AG08395 (cell line): ENCODE data around the gene NAALADL2.
A peak's percentile ranks its signal among the peaks of the same experiment; 100 is the strongest.
"Not testable (repeated sequence)": the region's sequence is repeated elsewhere in the genome, so short reads cannot be mapped to it uniquely, and the experiment has no call there.

Experiments used
- DNase-seq: peaks from one replicate; pipeline ENCODE4 v3.0.0; 2012; ENCODE audit warnings: mixed read lengths, low spot score

The NAALADL2 gene

DNA sequence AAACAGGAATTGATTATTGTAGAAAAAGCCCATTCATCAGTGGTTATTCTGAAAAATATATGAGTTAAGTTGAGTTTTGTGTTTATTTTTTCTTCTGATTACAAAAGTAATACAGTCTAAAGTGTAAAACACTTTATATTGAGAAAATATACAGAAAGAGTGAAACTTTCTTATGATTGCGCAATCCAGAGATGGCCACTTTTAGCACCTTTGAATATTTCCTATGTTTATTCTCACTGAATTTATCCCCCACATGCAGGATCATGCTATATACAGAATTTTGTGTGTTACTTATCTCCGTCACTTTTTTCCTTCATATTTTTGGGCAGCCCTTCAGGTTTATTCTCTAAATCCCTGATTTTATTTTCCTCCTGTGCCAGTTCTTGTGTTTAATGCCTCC, 285.2 kb downstream of the NAALADL2 start:
- DNase-seq = no peak

DNA sequence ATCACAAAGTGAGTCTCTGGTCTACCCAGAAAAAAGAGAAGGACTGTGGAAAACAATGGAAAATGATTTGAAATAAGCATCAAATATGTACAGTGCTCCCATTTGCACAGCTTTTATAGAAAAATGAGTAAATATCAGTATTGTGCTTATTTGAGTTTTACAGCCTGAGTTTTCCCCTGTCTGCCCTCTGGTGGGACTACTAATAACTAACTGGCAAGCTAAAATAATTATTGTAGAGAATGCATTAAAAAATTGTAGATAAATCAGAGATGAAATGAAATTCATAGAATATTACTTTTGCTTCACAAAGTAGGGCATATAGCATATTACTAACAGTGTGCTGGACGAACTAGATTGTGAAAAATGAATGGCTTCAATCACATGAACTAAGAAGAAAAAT, 287.1 kb downstream of the NAALADL2 start:
- peak; percentile 2 for DNase-seq

DNA sequence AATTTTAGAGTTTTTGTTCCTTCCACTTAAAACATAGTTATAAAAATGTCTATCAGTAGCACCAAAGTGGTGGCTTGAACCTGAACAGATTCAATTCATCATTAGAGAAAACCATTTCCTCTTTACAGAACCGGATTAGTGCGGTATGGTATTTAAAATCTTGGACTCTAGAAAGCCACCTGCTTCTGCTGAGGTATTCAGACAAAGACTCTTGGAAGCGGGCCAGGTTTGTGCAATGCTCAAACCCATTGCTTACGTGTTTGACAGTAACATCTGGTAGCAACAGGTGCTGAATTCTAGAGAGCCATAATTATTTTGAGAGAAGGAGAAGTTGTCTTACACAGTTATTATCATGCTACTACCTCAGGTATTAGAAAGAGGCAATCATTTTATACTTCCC, 290.5 kb downstream of the NAALADL2 start:
- no peak for DNase-seq

DNA sequence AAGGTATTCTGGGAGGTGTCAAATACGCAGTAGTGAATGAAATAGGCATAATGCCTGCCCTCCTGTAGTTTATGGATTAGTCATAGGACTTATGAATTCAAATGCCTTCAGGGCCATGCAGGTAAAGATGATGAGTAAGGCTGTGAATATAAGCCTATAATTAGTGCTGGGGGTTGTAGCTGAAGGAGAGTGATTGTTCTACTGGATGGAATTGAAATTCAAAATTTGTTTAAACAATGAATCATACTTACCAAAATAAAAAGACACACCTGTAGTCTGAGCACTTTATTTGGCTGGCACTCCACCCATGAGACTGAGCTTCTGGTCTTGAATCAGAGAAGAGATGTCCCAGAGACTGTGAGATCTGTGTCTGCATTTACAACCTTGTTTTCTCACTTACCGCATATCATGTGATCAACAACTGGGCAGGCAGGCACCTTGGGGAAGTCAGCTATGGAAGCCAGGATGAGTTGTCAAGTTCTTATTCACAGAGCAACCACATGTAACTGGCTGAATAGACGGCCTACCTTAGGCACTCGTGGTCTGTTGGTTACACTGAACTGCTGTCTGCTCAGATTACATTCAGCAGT, 291.8 kb downstream of the NAALADL2 start:
- DNase-seq = no peak

DNA sequence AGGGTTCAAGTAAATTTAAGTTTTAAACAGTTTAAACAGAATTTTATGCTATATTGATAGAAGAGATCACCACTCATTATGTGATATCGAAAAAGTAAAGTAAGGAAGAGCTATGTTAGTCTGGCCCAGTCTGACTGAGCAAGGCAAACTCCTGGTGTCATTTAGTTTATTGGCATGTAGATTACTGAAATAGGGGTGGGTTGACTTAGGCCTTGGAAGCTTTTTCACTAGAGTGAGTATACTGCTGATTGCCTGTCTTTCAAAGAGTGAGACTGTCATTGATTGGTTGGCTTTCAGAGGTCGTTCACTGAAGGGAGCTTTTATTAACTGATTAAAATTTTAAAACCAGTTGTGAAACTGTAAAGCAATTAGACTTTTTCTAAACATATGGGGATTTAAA, 294.5 kb downstream of the NAALADL2 start:
- no peak for DNase-seq

DNA sequence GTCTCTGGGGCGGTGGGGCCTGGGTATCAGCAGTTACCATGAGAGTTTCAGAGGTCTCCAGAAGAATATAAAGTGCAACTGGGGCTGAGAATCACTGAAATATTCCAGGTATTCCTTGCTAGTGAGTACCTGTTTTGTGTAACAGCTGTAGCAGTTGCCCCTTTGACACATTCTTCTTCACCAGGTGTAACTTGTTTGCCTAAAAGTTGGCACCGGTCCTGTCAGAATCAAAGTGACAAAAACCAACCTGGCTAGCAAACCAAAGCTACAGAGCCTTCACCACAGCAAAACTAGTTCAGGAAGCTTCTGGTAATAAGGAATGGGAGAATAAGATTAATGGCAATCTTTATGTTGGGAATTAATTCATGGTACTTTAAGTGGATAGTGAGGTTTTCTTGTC, 296.0 kb downstream of the NAALADL2 start:
- DNase-seq = no peak

DNA sequence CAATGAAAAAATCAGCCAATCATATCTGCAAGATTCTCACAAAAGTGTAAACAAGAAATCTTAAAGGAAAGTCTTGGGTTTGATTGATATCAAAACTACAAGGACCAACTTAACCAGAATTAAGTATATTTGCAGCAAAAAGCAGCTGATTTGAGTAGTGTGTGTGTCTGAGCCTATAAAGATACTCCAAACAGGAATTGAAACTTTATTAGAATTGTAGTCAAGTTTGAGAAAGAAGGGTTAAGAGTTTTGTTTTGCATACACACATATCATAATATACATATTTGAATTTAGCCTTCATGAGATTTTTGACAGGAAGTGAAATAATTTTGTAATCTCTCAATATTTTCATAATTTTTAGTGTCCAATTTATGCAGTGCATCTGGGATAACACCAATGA, 300.1 kb downstream of the NAALADL2 start:
- DNase-seq = no peak

DNA sequence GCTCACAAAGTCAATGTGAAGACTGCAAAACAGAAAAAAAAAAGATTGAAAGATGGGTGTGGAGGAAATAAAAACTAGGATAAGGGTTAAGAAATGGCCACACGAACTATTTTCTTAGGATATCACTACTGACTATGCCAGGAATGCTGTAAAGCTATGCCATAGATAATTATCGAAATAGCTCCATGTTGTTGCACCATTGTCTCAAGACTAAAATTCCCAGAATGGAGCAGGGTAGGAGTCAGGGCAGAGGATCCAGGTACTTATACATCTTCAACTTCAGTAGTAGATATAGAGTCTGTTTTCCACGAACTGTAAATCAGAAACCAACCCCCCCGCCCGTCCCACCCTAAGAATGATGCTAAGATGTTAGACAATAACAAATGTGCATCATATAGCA, 302.2 kb downstream of the NAALADL2 start:
- DNase-seq = no peak

DNA sequence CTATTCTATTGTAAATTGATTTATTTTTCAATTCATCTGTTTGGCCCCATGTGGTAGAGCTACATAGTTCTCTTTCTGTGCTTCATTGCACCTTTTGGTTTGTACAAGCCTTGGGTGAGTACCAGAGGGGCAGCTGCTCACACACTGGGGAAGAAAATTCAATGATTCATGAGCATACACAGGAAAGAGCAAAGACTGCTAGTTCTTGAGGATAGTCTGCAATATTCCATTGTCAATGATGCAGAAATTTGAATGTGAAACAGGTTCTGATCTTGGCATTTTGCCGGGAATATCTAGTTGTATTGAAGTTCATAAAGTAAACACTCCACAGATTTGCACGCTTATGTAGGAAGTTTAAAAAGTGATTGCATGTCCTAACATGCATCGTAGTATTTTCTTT, 304.6 kb downstream of the NAALADL2 start:
- no peak for DNase-seq

DNA sequence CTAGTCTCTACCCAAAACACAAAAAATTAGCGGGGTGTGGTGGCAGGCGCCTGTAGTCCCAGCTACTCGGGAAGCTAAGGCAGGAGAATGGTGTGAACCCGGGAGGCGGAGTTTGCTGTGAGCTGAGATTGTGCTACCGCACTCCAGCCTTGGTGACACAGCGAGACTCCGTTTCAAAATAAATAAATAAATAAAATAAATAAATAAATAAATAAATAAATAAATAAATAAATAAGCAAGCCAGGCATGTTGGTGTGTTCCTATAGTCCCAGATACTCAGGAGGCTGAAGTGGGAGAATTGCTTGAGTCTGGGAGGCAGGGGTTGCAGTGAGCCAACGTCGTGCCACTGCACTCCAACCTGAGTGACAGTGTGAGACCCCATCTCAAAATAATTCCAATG, 314.0 kb downstream of the NAALADL2 start:
- DNase-seq = not testable (repeated sequence)

DNA sequence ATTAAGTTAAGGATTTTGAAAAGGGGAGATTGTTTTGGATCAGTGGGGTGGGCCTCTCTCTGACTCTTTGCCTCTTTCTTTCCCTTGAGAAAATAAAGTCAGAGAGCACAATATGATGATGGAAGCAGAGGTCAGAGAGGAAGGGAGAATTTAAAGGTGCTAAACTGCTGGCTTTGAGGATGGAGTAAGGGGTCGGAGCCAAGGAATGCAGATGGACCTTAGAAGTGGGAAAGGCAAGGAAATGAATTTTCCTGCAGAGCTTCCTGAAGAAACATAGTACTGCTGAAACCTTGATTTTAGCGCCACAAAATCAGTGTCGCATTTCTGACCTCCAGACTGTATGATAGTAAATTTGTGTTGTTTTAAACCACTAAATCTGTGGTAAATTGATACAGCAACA, 317.4 kb downstream of the NAALADL2 start:
- no peak for DNase-seq

DNA sequence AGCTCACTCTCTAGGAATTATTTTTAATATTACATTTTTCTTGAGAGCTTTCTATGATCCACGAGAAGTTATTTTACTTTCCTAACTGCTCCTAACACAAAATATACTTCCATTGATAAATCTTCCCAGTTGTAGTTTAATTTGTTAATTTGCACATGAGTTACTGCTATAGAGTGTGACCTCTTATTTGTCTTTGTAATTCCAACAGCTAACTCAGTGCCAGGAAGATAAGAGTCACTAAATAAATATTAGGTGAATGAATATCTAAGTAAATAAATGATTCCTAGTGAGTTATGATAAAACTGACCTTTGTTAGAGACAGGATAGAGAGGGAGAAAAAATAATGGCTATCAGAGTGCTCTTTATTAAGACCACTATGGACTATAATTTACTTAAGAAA, 319.9 kb downstream of the NAALADL2 start:
- DNase-seq = no peak

DNA sequence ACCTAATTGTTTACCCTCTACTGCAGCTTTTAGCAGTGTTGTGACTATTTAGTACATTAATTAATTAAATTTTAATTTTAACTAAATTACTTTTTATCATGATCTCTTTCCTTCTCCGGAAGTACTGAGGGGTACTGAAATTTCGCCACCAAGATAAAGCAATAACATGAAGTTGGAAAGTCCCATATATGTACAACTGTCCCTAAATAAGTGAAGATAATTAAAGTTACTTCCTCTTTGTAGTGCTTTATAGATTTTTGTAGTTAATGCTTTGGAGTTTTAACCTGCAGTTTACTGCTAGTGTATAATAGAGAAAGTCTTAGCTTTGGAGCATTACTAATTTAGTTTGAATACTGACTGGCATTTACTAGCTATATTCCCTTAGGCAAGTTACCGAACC, 325.3 kb downstream of the NAALADL2 start:
- no peak for DNase-seq

DNA sequence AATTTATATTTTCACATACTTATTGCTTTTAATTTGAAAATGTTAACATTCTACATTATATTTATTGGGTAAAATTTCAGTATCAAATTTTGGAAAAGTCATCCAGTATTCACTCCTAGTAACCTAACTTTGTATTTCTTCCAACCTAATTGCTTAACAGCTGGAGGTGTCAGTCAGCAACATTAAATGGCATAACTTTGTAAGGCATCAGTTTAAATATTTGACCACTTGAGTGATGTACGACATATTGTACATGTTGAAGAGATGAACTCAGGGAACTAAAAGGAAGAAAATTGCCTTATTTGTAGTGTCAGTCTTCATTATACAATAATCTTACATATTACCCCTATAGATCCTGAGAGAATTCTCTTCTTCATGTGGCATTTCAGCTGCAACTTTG, 326.8 kb downstream of the NAALADL2 start:
- no peak for DNase-seq

DNA sequence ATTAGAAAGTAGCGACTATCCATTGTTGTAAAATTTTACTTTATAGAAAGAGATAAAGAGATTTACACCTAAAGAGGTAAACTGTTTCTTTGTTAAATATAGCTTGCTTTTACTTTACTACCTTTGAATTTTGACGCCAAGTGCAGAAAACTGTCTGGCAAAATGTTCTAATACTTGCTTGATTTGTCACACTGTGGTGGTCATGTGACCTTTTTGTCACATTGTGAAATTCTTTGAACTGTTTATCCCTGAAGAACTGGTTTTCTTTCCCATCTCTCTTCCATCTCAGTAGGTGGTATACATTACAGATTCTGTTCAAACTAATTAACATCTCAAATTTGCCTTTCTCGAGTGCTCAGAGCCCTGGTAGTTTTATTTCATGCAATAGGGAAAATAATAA, 327.4 kb downstream of the NAALADL2 start:
- no peak for DNase-seq

DNA sequence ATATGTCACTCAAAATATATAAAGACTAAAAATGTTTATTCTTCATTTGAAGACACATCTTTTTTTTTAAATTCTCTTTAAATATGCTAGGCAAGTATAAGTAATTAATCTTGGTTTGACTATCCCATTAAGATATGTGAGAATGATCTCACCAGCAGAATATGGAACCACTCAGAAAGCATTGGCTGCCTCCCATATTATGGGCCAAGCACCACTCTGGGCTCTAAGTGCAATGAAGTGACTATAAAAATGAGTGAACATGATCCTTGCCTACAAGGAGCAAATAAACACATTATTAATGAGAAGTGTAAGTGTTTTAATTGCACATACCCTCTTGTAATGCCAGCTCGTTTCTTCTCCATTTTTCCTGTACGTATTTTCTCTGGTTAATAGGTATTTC, 328.5 kb downstream of the NAALADL2 start:
- no peak for DNase-seq

DNA sequence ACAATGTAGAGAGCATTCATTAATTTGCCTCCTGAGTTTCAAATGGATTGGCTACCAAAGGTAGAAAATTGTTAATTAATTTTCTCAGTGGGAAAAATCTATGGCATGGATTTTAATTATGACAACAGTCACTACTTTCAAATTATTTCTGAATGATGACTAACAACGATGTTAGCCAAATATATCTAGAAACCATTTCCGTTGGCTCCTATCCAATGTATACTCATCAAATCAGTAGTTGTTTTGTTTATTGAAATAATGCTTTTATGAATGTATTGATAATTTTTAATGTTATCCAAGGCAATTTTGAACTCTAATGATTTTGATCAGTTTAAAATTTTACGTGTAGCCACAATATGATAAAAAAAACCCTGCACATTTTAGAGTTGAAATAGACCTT, 333.4 kb downstream of the NAALADL2 start:
- DNase-seq = no peak

DNA sequence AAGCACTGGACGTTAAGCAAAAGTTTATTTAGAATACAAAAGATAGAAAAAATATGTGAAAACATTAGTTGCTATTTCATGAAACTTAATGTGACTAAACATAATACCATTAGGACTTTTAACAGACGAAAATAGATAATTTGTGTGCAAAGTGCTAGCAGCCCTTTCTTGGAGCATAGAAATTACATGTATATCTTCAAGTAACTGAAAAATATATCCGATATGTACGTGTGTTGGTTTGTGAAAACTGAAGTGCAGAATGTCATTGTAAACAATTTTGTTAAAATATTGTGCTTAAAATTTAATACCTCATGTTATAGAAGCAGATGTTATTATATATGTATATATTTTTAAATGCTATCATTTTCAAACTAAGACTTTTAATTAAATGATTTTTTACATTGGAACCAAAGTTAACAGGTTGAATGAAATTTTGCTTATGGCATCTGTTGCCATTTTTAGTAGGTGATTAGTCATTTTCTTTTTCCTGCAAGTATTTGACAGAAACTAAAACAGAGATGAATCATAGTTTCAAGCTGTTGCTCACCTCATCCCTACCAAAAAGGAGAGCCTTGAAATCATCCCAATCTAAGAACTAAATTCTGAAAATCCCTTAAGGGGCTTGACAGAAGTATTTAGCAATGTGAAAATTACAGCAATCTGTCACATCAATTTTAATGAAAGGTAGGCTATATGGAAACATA, 334.8 kb downstream of the NAALADL2 start:
- DNase-seq = peak; percentile 6

DNA sequence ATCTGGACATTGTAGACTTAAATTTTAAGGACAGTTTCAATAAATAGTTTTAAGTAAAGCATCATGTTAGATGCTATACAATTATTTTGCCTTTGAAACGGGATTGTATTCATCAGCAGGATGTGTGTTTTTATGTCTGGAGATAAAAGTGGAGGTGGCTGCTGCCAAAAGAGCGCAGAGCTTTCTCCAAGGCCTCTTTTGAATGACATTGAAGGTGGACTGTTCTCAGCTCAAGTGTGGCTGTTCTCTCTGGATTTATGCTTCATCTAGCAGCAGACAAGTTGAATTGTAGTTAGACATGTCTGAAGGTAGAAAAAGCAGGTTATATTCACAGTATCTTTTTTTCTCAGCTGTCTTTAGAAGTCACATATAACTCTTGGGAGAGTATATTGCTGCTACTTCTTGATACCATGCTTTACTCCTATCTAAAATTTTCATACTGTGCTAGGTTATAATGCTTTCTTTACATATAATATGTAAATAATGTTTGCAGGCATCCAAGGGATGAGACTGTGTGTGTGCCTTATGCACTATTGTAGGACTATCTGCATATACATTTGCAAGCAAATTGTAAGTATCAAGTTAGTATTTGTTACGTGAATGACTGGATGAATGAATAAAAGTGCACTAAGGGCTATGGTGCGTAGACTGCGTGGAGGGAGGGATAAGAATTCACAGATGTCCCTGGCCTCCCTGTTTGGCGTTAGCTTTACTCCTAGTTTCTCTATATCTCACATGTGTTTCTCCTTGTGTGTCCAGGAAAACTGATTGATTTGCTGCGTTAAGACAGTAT, 340.1 kb downstream of the NAALADL2 start:
- no peak for DNase-seq

DNA sequence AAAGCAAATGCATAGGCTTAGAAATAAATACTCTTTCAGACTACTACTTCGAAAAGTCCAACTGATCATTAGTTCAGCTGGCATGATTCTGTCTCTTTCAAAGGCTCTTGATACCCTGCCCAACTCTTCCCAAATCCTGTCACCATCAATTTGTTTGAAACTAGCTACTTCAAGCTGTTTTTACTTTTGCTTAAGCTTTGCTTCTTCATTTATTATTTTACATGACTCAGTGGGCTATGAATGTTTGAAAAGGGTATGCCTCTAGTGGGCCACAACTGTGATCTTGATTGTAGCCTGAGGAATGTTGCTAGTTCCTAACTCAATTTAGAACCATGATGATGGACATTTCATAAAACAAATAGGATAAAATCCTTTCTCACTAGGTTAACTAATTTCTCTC, 340.8 kb downstream of the NAALADL2 start:
- DNase-seq = no peak

DNA sequence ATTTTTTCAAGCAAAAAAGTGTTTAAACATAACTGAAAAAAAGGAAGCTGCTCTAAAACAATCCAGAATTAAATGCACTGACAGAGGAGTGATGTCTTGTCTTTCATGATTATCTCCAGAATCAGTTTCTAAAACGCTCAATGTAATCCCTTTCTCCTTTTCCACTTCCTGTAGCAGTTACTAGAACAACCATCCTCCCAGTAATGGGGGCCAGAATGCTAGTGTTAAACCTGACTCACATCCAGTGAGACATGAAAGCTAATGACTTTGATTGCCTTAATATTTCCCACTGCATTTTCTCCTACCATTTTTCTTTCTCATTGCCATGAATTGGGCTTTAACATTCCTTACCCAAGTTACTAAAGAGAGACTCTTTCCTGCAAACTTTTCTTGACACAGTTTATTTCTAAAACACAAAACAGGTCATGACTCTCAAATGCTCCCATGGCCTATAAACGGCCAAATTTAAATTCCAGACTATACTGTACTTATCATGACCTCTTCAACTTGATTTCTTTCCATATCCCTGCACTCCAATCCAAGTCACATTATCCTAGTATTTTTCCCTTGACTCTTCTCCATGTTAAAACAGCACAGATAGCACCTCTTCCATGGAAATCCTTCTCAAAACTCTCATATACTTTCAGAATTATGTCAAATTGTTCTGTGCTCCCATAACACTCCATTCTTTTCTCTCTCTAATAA, 341.4 kb downstream of the NAALADL2 start:
- DNase-seq = no peak

DNA sequence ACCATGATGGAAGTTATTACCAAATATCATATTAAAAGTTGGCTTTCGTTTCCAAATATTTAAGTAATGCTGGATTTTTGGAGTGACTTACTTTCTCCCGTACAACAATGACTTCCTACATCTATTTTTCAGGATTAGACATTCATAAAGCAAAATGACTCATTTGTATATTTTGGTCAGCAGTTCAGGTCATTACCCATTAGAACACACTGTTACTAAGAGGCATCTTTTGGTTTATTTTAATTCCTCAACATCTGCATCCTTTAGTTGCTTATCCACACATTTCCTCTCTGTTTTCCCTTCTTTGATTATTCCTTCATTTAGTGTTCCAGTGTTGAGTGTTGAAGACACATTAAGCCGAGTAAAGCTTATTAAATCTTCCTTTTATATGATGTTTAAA, 348.2 kb downstream of the NAALADL2 start:
- DNase-seq = no peak

DNA sequence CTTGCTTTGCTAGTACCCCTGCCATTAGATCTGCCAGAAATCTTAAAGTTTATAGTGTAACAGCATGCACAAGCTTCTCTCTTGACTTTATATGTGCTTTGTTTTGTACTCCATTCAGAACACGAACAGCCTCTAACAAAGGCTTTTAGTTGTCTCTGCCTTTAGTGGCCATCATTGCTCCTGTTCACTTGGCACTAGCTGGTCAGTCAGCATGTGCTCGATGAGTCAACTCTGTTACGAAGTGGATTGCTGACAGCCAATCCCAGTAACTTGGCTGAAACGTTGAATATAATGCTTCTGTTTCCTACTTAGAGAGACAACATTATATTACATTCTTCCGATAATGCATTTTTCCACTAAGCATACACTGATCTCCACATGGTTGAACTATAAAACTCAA, 349.2 kb downstream of the NAALADL2 start:
- no peak for DNase-seq
